Limb (tissue), 2 donors: ENCODE measurements around the gene YIPF3.
A peak's percentile ranks its signal among the peaks of the same experiment; 100 is the strongest.
"Not testable (repeated sequence)": the region's sequence is repeated elsewhere in the genome, so short reads cannot be mapped to it uniquely, and the experiment has no call there.

Experiments used
- DNase-seq, 2 donors: peaks; one replicate each; pipeline ENCODE4 v3.0.0-alpha.2; 2016; ENCODE audit errors: extremely low spot score in 2 of 2

Gene YIPF3

DNA sequence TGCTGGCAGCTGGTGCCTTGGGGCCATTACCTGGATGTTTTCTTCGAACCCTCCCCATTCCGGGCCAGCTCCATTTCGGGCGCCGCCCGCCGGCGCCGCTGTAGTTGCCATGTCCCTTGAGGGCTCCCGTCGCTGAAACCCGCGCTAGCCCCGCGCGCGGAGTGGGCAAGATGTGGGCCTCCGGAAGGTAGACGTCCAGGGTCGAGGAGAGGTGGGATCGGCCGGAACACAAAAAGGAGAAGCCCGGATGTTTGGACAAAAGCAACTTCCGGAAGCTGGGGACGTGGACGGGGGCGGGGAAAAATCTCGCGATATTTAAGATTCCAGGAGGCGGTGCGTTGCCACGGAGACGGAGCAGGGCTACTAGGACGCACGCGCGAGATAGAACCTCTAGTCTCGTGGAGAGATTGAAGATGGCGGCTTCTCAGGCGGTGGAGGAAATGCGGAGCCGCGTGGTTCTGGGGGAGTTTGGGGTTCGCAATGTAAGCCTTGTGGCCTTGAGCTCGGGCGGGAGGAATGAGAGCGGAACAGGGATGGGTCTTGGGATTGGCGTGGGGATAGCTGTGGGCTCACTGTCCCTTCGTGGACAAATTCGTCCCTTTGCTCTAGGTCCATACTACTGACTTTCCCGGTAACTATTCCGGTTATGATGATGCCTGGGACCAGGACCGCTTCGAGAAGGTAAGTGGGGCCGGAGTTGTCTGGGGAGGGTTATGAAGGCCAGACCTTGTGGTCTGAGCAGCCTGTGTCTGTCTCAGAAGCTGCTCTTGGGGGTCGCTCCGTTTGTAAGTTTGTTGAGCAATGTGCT lies at the start of gene YIPF3, which contains the start of gene POLR1C:
TSS of gene YIPF3 (minus strand) at position 230 of the 808 bp plus-strand sequence. CDS start at position 111, 119 bp downstream.
TSS of gene POLR1C (plus strand) at position 393 of the 808 bp plus-strand sequence. CDS start at position 414, 21 bp downstream.
- peak; percentile 97 to 99 for DNase-seq

DNA sequence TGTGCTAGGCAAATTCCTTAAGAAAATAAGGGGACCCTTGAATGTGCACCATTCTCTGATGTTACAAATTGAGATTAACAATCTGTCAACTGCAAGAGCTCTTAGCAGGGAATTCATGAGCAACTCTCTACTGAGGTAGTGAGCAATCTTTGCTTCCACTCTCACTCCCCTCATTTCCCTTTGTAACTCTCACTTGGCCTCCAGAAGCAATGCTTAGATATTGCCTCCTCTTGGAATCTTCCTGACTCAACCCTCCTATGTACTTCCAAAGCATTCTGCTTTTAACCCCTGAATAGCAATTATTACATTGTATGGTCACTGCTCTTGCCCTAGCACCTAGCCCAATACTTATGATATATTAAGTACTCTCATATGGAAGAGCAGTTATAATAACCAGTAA lies 42.6 kb upstream of the YIPF3 start:
- DNase-seq = no peak

DNA sequence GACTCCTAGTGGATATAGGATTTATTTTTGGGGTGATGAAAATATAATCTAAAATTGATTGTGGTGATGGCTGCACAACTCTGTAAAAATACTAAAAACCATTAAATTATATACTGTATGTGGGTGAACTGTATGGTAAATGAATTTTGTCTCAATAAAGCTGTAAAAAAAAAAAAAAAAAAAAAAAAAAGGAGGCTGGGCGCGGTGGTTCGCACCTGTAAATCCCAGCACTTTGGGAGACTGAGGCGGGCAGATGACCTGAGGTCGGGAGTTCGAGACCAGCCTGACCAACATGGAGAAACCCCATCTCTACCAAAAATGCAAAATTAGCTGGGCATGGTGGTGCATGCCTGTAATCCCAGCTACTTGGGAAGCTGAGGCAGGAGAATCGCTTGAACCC lies 40.9 kb upstream of the YIPF3 start:
- DNase-seq = not testable (repeated sequence)

DNA sequence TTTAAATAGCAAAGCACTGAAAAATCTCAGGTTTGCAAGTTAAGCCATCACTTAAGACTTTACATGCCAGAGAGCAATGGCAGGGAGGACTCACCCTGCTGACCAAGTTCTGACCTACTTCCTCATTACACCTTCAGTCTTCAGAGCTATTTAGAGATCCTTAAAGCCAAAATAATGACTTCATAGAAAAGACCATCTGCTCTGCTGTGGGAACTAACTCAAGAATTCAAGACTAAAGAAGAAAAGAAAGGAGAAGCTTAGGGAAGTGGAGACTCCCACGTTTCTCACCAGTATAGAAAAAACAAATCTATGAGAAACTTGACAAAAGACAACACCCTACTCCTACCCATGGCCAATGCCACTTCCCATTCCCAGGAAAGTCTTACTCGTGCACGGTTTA lies 30.5 kb upstream of the YIPF3 start:
- no peak for DNase-seq

DNA sequence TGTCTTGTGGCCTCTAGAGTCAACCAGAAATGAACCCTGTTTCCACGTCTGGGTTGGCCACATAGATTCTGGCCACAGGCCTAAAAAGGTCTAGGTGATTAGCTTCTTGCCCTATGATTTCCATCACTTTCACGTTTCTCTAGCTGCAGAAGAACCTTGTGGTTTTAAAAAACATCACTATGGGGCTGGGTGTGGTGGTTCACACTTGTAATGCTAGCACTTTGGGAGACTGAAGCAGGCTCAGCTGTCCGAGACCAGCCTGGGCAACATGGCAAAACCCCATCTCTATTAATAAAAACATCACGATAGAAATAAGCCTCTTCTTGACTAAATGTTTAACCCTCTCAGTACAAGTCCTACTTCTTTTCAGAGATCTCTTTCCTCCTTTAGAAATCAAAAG lies 27.7 kb upstream of the YIPF3 start:
- DNase-seq = no peak

DNA sequence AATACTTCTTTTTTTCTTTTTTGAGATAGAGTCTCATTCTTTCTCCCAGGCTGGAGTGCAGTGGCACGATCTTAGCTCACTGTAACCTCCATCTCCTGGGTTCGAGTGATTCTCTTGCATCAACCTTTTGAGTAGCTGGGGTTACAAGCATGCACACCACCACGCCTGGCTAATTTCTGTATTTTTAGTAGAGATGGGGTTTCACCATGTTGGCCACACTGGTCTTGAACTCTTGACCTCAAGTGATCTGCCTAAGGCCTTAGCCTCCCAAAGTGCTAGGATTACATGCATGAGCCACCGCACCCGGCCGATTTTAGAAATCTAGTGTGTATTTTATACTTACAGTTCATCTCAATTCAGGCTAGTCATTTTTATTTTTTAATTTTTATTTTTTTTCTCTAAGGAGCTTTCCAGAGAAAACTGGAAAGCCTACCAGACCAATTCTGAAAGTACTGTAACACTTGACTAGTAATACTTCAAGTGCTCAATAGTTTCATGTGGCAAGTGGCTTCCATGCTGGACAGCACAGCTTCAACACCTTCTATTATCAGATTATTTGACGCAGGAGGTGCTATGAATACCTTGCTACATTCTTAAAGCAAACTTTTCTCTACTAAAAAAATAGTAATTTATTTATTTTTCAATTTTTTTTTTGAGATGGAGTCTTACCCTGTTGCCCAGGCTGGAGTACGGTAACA lies 25.2 kb upstream of the YIPF3 start:
- DNase-seq = no peak

DNA sequence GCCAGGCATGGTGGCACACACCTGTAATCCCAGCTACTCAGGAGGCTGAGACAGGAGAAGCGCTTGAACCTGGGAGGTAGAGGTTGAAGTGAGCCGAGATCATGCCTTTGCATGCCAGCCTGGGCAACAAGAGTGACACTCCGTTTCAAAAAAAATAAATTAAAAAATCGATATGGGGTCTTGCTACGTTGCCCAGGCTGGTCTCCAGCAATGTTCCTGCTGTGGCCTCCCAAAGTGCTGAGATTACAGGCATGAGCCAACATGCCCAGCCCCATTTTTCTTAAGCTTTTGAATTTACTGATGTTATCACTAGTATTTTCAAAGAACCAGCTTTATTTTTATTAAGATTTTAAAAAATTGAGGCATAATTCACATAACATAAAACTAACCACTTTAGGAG lies 23.8 kb upstream of the YIPF3 start:
- DNase-seq = no peak

DNA sequence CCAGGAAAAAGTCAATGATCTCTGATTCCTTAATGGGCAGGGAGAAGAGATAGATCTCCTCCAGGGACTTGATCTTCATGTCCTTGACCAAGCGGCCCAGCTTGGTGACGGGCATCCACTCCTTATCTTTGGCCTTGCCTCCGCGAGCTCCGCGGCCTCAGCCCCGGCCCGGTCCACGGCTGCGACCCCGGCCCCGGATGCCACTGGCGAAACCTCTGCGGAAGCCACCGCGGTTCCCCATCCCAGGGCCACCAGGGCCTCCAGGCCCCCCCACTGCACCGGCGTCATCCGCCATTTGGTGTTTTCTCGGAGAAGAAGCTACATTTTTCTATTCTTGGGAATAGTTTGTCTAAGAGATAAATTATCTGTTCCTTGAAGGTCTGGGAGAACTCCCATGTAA lies 22.7 kb upstream of the YIPF3 start:
- DNase-seq = not testable (repeated sequence)

DNA sequence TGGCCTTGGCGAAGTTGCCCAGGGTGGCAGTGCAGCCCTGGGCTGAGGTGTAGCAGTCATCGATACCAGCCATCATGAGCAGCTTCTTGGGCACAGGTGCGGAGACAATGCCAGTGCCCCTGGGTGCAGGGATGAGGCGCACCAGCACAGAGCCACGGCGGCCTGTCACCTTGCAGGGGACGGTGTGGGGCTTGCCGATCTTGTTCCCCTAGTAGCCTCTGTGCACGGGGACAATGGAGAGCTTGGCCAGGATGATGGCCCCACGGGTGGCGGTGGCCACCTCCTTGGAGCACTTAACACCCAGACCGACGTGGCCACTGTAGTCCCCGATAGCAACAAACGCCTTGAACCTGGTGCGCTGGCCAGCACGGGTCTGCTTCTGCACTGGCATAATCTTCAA lies 22.3 kb upstream of the YIPF3 start:
- DNase-seq = not testable (repeated sequence)

DNA sequence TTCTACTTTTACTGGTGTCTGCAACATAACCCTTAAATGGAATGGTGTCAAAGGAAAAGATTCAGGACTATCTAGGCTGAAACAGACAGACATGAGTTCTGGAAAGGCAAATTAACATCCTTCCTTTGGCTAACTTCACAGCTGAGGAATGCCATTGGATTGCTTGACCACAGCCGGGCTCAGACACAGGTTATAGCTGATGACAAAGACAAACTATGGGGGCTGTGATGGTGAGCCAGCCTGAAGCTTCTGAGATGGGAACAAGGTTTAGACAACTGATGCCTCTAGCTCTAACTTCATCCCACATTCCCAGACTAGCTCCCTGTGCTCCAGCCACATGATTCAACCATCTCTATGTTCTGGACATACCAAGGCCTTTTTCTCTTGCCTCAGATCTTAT lies 15.5 kb upstream of the YIPF3 start:
- no peak for DNase-seq

DNA sequence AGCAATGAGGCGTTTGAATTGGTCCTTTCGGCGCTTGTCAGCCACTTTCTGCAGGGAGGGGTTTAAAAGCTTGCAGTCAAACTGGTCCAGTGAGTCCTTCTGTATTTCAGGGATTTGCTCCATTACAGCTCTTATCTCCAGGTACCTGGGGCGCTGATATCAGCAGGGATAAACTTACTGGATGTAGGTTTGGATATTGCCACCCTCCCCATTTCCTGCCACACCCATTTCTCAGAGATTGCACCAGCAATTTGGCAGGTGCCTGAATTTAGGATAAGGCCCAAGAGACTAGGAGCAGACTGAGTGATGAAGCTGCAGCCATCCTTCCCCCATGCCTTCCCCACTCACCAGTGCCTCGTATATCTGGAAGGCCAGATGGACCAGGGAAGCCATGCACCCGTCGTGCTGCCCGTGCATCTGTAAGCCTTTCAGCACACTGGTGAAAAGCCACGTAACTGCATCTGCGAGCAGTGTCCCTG lies 7.8 kb upstream of the YIPF3 start:
- DNase-seq = no peak

DNA sequence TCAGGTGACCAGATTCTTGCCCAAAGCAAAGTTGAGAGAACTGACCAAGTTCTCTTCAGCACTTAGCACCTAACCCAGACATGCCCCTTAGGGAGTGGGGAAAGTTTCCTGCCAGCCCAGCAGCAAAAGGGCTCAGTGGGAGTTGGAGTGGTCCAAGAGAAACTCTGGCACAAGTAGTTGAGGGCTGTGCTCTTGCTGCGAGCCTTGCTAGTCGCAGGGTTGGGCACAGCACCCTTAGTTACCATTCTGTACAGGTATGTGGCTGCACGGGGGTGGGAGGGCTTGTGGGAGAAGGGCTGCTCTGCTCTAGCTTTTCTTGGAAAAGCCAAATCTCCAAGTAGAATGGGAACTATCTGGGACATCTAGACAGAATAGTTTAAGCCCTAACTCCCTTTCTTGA lies 6.6 kb upstream of the YIPF3 start:
- no peak for DNase-seq

DNA sequence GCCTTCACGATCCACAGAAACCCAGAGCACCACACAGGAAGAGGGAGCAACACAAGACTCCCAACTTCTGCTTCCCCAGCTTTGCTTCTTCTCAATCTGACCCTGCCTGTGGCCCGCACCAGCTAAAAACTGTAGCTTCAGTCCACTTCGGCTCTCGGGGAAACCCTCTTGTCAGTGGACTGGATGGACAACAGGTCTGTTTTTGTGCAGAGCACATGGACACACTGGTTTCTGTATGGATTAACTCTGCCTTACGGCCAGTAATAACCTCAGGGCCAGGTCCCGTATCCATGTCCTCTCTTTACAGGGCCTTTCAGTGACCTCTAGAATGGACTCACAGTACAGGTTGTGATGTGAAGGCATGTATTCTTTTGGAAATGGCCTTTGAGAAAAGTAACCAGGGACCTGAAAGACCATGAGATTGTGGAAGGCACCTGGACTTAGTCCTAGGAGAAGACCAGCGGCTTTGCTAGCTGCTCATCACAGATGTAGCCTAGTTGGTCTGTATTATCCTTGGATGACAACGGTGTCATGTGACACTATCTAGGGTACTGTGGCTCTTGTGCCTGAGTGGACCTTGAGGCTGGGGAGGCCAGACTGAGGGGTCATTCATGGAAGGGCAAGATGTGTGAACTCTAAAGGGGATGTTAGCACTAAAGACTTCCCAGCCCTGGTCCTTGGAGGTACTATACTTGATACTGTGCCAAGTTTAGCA lies 6.0 kb upstream of the YIPF3 start:
- DNase-seq = no peak

DNA sequence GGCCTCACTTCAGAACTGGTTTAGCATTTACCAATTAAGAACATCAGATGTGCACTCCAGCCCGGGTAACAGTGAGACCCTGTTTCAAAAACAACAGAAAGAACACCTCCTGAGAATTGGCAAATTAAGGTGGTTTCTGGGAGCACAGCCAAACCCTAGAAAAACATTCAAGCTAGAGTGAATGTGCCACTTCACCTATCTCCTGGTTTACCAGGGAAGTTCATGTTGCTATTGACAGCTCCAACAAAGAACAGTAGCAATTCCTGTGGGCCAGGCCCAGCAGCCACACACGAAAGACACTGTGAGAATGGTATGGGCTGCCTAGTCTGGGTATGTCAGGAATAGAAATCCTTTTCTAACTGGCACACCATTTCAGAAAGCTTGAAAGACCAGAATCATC lies 5.1 kb upstream of the YIPF3 start:
- DNase-seq = no peak

DNA sequence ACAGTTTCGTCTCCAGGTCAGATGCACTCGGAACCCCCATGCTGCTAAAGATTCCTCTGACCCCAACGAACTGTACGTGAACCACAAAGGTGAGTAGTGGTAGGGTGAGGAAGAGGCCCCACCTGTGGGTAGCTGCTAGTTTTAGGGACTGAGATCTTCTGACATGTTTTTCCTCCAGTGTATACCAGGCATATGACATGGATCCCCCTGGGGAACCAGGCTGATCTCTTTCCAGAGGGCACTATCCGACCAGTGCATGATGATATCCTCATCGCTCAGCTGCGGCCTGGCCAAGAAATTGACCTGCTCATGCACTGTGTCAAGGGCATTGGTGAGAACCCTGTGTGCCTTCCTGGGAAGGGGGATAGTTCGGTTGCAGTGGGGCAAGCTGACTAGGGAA lies 3.4 kb upstream of the YIPF3 start:
- no peak for DNase-seq

DNA sequence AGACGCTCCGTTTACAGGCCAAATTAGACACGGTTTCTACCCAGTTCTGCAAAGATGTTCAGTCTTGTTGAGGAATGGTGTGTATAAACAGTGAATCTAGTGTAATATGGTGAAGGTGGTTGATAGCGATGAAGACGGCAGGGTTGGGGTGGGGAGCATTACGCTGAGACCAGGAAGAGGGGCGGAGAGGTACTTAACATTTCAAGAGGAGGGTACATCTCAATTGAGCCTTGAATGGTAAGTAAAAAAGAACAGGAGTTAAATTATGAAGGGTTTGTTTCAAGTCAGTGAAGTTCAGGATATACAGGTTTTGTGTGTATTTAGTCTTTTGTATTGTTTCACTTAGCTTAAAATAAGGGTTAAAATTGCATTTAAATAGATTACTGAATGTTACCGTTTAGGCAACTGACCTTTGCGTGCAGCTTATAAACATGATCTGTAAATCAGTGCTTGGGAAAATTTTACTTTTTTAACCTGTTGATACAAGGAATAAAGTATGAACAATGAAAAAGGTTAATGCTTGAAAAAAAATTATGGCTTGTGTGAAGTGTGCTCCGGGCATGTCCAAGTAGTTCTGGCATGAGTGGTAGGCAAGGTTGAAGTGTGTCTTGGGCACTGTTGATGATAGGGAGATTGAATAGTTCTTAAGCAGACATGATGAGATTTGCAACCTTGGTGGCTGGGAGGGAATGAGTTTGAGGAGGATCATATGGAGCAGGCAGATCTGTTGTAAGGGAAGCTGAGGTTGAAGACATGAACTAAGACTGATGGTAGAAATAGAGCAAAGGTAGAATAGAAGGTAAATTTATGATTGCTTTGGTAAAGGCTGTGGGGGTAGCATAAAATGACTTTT lies 1.0 kb upstream of the YIPF3 start:
- no peak for DNase-seq

DNA sequence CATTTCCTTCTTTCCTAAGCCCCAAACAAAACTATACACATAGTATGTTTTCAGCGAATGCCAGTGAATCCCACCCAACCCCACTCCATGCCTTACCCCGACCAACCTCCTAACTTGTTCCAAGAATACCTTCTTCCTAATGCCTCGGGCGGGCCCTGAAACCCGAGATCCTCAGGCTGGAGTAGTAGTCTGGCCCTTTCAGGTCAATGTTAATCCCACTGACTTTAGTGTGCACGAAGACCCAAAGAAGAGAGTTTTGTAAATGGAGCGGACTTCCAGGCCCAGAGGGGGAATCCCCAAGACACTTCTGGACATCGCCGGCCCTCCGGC lies 394 bp downstream of the YIPF3 start:
- no peak for DNase-seq

DNA sequence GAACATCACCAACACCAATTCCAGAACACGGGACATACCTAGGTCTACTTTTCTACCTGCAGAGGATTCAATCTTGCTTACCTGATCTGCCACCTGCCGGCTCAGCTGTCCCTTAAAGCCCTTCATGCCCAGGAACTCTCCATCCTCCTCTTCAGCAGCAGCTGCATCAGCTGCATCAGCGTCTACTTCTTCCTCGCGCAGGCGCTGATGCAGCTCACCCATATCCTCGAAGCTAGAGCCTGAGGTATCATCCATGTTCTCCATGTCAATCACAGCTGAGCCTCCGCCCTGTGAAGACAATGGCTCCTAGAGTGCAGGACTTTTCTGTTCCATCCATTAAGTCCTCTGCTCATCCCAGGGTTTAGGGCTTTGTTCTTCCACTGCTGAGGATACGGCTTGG lies 918 bp downstream of the YIPF3 start:
- no peak for DNase-seq

DNA sequence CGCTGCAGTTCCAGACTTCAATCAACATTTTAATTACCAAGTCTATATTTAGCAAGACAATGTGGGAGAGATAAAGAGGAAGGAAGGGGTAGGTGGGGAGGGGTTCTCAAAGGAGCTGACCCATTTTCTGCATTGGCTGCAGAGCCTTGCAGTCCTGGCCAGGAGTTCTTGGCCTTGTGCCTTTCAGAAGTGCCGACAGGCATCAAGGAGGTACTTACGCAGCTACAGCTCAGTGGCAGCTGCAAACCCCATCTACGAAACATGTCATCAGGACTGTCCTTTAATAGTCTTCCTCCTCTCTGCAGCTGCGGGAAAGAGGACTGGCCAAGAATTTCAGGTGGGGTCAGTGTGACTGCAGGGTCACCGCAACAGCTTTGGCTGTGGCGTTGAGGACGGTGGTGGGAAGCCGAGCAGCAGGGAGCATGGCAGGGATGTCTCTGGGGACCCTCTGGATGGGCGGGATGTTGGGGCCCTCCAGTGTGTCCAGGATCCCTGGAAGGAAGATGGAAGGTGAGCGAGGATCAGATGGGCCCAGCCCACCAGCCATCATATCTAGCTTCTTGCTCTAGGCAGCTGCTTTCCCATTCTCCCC lies 4.8 kb downstream of the YIPF3 start:
- no peak for DNase-seq

DNA sequence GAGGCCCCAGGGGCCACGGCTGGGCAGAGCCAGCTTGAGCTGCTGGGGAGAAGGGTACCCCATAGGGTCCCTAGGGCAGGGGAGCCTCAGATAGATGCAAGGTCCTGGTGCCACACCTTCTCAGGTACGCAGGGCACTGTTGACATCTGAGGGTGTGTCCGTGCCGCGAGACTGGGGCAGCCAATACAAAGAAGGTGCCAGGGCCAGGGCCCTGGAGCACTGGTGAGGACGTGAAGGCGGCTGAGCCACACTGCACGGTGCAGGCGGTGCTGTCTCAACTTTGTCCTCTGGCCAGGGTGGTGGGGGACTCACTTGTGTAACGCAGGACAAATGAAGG lies 5.9 kb downstream of the YIPF3 start:
- no peak for DNase-seq
